ENCODE results near the gene TTYH1.

- TF ChIP-seq POLR2A (IDR thresholded peaks at IDR 0.05; ENCODE audit: low read length) (no peak), GATA1 (IDR thresholded peaks at IDR 0.05; ENCODE audit: low read depth, low read length) (no peak)
Observed at GRCh38 chr19:54422136-54422535, 6.9 kb downstream of the TTYH1 start.

All from erythroblast (primary cell).